A673 (cell line): Measurements from ENCODE around the gene SMARCC1. TPM values are rescaled to one million over a fixed set of nuclear protein-coding genes. Genes with fewer than 3 reads are reported as not detected.

ENCODE experiments used
- BruUV-seq: library from RNA; stranded (reverse); fragments of 400-500 nt; replicated peaks from 2 replicates; lab custom pipeline; 2021; lab: Mats Ljungman, UMichigan
- CTCF ChIA-PET: fragments of 300-600 bp; sonication (Branson Sonifier 250); formaldehyde crosslinking; loops from one replicate; lab custom pipeline; 2022; ENCODE audit warnings: antibody characterized with exemption; lab: Charles Lee
- POLR2A ChIA-PET: fragments of 300-600 bp; sonication (Branson Sonifier 250); formaldehyde crosslinking; loops from one replicate; lab custom pipeline; 2022; ENCODE audit warnings: antibody characterized with exemption; ENCODE audit not compliant: low non-redundant PET; lab: Charles Lee
- DNase-seq: peaks from one replicate; pipeline ENCODE4 v3.0.0-alpha.2; 2015; ENCODE audit warnings: low spot score
- H3K27ac ChIP-seq: fragments of 200-600 bp; sonication (generic); 2 replicates; pipeline ENCODE4 v1.5.1; 2016; ENCODE audit warnings: mixed run types, low read depth, mild to moderate bottlenecking, mixed read lengths, antibody characterized with exemption, low read length; ENCODE audit not compliant: poor library complexity, severe bottlenecking
- H3K27me3 ChIP-seq: fragments of 200-600 bp; sonication (generic); replicated peaks from 2 replicates; pipeline ENCODE4 v1.6.1; 2017; ENCODE audit warnings: mixed run types, low read depth, mild to moderate bottlenecking, mixed read lengths, antibody characterized with exemption, low read length; ENCODE audit not compliant: insufficient read depth, poor library complexity
- H3K36me3 ChIP-seq: fragments of 200-600 bp; sonication (generic); 2 replicates; pipeline ENCODE4 v1.6.1; 2016; ENCODE audit warnings: mixed run types, mild to moderate bottlenecking, mixed read lengths, antibody characterized with exemption, low read length; ENCODE audit not compliant: insufficient read depth, poor library complexity, severe bottlenecking
- H3K4me1 ChIP-seq: fragments of 200-600 bp; sonication (generic); 2 replicates; pipeline ENCODE4 v1.6.1; 2017; ENCODE audit warnings: mixed run types, mild to moderate bottlenecking, mixed read lengths, antibody characterized with exemption, low read length; ENCODE audit not compliant: insufficient read depth, poor library complexity, severe bottlenecking
- H3K4me3 ChIP-seq: fragments of 200-600 bp; sonication (generic); 2 replicates; pipeline ENCODE4 v1.5.1; 2016; ENCODE audit warnings: low read depth, mixed run types, mild to moderate bottlenecking, mixed read lengths, low read length; ENCODE audit not compliant: poor library complexity, severe bottlenecking
- H3K9me3 ChIP-seq: fragments of 200-600 bp; sonication (generic); 2 replicates; pipeline ENCODE4 v1.6.1; 2016; ENCODE audit warnings: mixed run types, low read depth, mild to moderate bottlenecking, mixed read lengths, antibody characterized with exemption, low read length; ENCODE audit not compliant: poor library complexity, severe bottlenecking
- CTCF ChIP-seq: fragments of 300-800, 200-600 bp; sonication (generic); conservative IDR thresholded peaks from 2 replicates; pipeline ENCODE4 v1.5.1; 2017; ENCODE audit warnings: low read depth, mild to moderate bottlenecking, antibody characterized with exemption, low read length, moderate library complexity, mixed read lengths
- EZH2 ChIP-seq: fragments of 200-600 bp; sonication (generic); IDR thresholded peaks from 2 replicates; pipeline ENCODE4 v1.6.1; 2017; ENCODE audit warnings: borderline replicate concordance, low read depth, mild to moderate bottlenecking, mixed read lengths, antibody characterized with exemption, low read length; ENCODE audit not compliant: poor library complexity, severe bottlenecking
- intact Hi-C: fragments of 100-400 bp; cut with micrococcal nuclease; formaldehyde crosslinking; loops from one replicate; pipeline ENCODE4 v1.10.0; 2022; ENCODE audit not compliant: unreplicated experiment
- total RNA-seq: library from RNA; stranded (reverse); gene quantifications from 2 replicates; pipeline ENCODE4 v1.2.3, GENCODE V29; 2021

The SMARCC1 gene
- total RNA-seq, 1 experiment from 2014 or later: 126 TPM

GRCh38 chr3:47772047-47772446 lies 9.6 kb downstream of the SMARCC1 start:
- no peaks in the 10 kb centered on the region for H3K4me1 ChIP-seq
- H3K27me3 ChIP-seq: no peaks in the 10 kb centered on the region
- intact Hi-C loops: no loop called here
- H3K4me3 ChIP-seq: no peak overlapping the region
- DNase-seq: no peak
- CTCF ChIA-PET: no interaction called here
- TF ChIP-seq EZH2 (no peak), CTCF (no peak)
- H3K9me3 ChIP-seq: no peaks in the 10 kb centered on the region
- H3K36me3 ChIP-seq: peaks cover 13% of the 10 kb centered on the region
- H3K27ac ChIP-seq: no peak overlapping the region
- POLR2A ChIA-PET: interaction anchor here (0.6 kb wide), 1 partner anchor 9 kb away, joined by 4 read pairs; no protein-coding TSS in a partner anchor
- BruUV-seq: no TSS peak

DNA sequence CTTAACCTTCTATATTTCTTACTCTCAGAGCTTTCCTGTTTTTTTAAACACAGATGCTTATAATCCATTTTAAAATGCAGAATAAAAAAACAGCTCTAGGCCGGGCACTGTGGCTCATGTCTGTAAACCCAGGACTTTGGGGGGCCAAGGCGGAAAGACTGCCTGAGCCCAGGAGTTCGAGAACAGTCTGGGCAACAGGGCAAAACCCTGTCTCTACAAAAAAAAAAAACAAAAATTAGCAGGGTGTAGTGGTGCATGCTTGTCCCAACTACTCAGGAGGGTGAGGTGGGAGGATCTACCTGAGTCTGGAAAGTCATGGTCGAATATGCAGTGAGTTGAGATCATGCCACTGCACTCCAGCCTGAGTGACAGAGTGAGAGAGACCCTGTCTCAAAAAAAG lies 15.5 kb downstream of the SMARCC1 start:
- BruUV-seq: no TSS peak
- TF ChIP-seq EZH2 (no peak), CTCF (no peak)
- intact Hi-C loops: no loop called here
- Histone ChIP-seq H3K4me1 (no peaks in the 10 kb centered on the region), H3K4me3 (no peak overlapping the region), H3K27ac (no peak overlapping the region), H3K27me3 (no peaks in the 10 kb centered on the region), H3K36me3 (peaks cover 5% of the 10 kb centered on the region), H3K9me3 (no peaks in the 10 kb centered on the region)
- ChIA-PET CTCF (no interaction called here), POLR2A (no interaction called here)
- no peak for DNase-seq

- TF ChIP-seq EZH2 (no peak), CTCF (no peak)
- intact Hi-C loops: no loop called here
- Histone ChIP-seq H3K9me3 (no peaks in the 10 kb centered on the region), H3K27ac (no peak overlapping the region), H3K4me1 (no peaks in the 10 kb centered on the region), H3K27me3 (no peaks in the 10 kb centered on the region), H3K4me3 (no peak overlapping the region), H3K36me3 (peaks cover 4% of the 10 kb centered on the region)
- ChIA-PET CTCF (no interaction called here), POLR2A (no interaction called here)
- DNase-seq: no peak
- no TSS peak for BruUV-seq
Observed at GRCh38 chr3:47762233-47762632, 19.5 kb downstream of the SMARCC1 start.
